Keratinocyte (primary cell): ENCODE data around the gene PLD5. TPM values are rescaled to one million over a fixed set of nuclear protein-coding genes. Genes with fewer than 3 reads are reported as not detected.
A peak's percentile ranks its signal among the peaks of the same experiment; 100 is the strongest.

Experiments
- DNase-seq: peaks from one replicate; pipeline ENCODE4 v3.0.0-alpha.2; 2011; ENCODE audit warnings: low read depth, missing footprints, low spot score
- FAIRE-seq: peaks from 2 replicates; lab custom pipeline; 2011; peaks lifted over from hg19 to GRCh38; lab: Jason Lieb, UNC
- H2AFZ ChIP-seq: 2 replicates; pipeline ENCODE4 v1.6.0; 2012; ENCODE audit warnings: low read length, control low read depth, inconsistent platforms; ENCODE audit not compliant: control insufficient read depth
- H3K27ac ChIP-seq: 2 replicates; pipeline ENCODE4 v1.5.1; 2011; ENCODE audit warnings: low read length; ENCODE audit not compliant: control insufficient read depth, insufficient read depth
- H3K27me3 ChIP-seq: 3 replicates; pipeline ENCODE4 v1.6.0; 2011; ENCODE audit warnings: low read length; ENCODE audit not compliant: control insufficient read depth, insufficient read depth; ENCODE audit errors: extremely low read depth
- H3K36me3 ChIP-seq, 2 experiments: 2 replicates in 1 of 2; 3 replicates in 1 of 2; pipeline ENCODE4 v1.5.1; 2011; ENCODE audit warnings: low read length in 2 of 2, mild to moderate bottlenecking in 1 of 2; ENCODE audit not compliant: control insufficient read depth in 2 of 2, insufficient read depth in 2 of 2; ENCODE audit errors: extremely low read depth in 1 of 2
- H3K4me1 ChIP-seq: 3 replicates; pipeline ENCODE4 v1.5.1; 2011; ENCODE audit warnings: low read length; ENCODE audit not compliant: control insufficient read depth, insufficient read depth; ENCODE audit errors: extremely low read depth
- H3K4me2 ChIP-seq: 3 replicates; pipeline ENCODE4 v1.6.0; 2011; ENCODE audit warnings: low read depth, low read length; ENCODE audit not compliant: control insufficient read depth, insufficient read depth; ENCODE audit errors: extremely low read depth
- H3K4me3 ChIP-seq, 3 experiments: fragments of 200-600 bp in 1 of 3; sonication (generic) in 1 of 3; 2 replicates in 2 of 3; 3 replicates in 1 of 3; pipeline ENCODE4 v1.5.1; 2011 to 2016; ENCODE audit warnings: low read length in 3 of 3, mild to moderate bottlenecking in 3 of 3, control low read depth in 2 of 3, inconsistent platforms in 1 of 3, low read depth in 1 of 3, mixed read lengths in 1 of 3, mixed run types in 1 of 3, moderate library complexity in 1 of 3; ENCODE audit not compliant: control insufficient read depth in 2 of 3, insufficient read depth in 2 of 3; ENCODE audit errors: extremely low read depth in 1 of 3
- H3K79me2 ChIP-seq: 2 replicates; pipeline ENCODE4 v1.6.0; 2012; ENCODE audit warnings: low read length; ENCODE audit not compliant: control insufficient read depth, insufficient read depth
- H3K9ac ChIP-seq: 3 replicates; pipeline ENCODE4 v1.6.0; 2011; ENCODE audit warnings: low read length; ENCODE audit not compliant: control insufficient read depth, insufficient read depth; ENCODE audit errors: extremely low read depth
- H3K9me1 ChIP-seq: 3 replicates; pipeline ENCODE4 v1.6.0; 2011; ENCODE audit warnings: low read length; ENCODE audit not compliant: control insufficient read depth, insufficient read depth; ENCODE audit errors: extremely low read depth
- H3K9me3 ChIP-seq: 2 replicates; pipeline ENCODE4 v1.5.1; 2012; ENCODE audit warnings: low read depth, low read length; ENCODE audit not compliant: control insufficient read depth
- H4K20me1 ChIP-seq: 3 replicates; pipeline ENCODE4 v1.6.0; 2011; ENCODE audit warnings: low read length; ENCODE audit not compliant: control insufficient read depth, insufficient read depth; ENCODE audit errors: extremely low read depth
- EZH2 ChIP-seq: IDR thresholded peaks from one replicate; pipeline ENCODE4 v1.6.1; 2012; ENCODE audit warnings: inconsistent platforms, mild to moderate bottlenecking, low read length, moderate library complexity
- dilution Hi-C: fragments of 300-500 bp; cut with MboI; formaldehyde crosslinking; loops from one replicate; pipeline ENCODE4 v1.7.0; 2020; ENCODE audit warnings: low sequenced_read_pairs; ENCODE audit not compliant: extremely low pct_ligation_motif_present
- polyA plus RNA-seq, 5 experiments: library from polyadenylated mRNA; depleted of rRNA in 3 of 5; stranded (reverse) in 3 of 5; stranded (forward) in 1 of 5; unstranded in 1 of 5; fragments of >200 nt; gene quantifications; 1 replicate in 1 of 5; 2 replicates in 3 of 5; 3 replicates in 1 of 5; pipeline versions ENCODE4 v1.2.1 to v1.2.3, GENCODE V29; 2011 to 2012; ENCODE audit warnings: missing spikeins in 2 of 5, low read depth in 1 of 5, low replicate concordance in 1 of 5
- TF ChIP-seq, protein P1 (sequence below), 3 experiments: IDR thresholded peaks in 1 of 3; conservative IDR thresholded peaks in 1 of 3; optimal IDR thresholded peaks in 1 of 3; 2 replicates in 2 of 3; 3 replicates in 1 of 3; pipeline versions ENCODE3 to v1.5.1; 2011; ENCODE audit warnings: low read length in 3 of 3, mild to moderate bottlenecking in 3 of 3, moderate library complexity in 2 of 3, control low read depth in 1 of 3, inconsistent platforms in 1 of 3; ENCODE audit not compliant: insufficient read depth in 2 of 3; ENCODE audit errors: extremely low read depth in 1 of 3

PLD5 gene
- polyA plus RNA-seq, 1 donor (not counting 4 experiments of a cell fraction or from before 2014, with no cell fraction given), result 7.2 TPM

DNA sequence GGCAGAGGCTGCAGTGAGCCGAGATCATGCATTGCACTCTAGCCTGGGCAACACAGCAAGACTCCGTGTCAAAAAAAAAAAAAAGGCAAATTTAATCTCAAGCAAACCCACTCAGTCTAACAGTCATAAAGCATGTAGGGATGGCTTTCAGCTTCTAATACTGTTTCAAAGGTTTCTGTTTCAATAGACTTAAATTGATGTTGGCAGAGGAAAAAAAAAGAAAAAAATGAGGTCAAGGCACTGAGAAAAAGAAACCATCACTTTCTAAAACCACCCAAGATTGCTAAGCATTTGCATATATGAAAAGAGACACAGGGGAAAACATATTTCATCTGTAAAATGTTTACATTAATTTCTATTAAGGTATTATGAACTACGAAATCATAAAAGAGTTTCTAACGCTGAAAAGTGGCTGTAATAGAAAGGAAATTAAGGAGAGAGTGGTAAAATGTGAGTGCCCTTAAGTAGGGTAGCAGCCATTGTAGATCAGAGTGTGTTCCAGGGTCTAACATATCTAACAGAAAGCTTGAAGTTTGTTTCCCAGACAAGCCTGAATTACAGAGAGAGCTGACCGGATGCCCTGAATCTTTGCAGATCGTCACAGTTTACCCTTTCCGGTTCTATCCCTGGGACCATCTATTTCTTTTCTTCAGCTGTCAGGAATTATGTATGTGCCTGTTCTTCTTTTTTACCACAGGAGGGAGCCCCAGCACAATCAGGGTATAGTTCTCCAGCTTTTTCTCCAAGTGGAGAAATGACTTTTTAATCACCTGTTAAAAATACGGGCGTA lies 70.0 kb downstream of the PLD5 start:
- Histone ChIP-seq H3K9me3 (no peaks in the 10 kb centered on the region), H3K79me2 (no peaks in the 10 kb centered on the region), H3K9ac (no peak overlapping the region), H3K27ac (no peak overlapping the region), H3K4me1 (no peaks in the 10 kb centered on the region), H3K36me3 (peaks cover 3 to 4% of the 10 kb centered on the region in 2 experiments), H3K4me2 (no peak overlapping the region), H3K27me3 (no peaks in the 10 kb centered on the region), H4K20me1 (no peaks in the 10 kb centered on the region), H3K4me3 (no peak overlapping the region), H2AFZ (no peak overlapping the region), H3K9me1 (no peaks in the 10 kb centered on the region)
- dilution Hi-C loops, result no loop called here
- FAIRE-seq (peak; percentile 36), DNase-seq (no peak)
- no peak for TF ChIP-seq EZH2
- TF ChIP-seq, protein P1, sequence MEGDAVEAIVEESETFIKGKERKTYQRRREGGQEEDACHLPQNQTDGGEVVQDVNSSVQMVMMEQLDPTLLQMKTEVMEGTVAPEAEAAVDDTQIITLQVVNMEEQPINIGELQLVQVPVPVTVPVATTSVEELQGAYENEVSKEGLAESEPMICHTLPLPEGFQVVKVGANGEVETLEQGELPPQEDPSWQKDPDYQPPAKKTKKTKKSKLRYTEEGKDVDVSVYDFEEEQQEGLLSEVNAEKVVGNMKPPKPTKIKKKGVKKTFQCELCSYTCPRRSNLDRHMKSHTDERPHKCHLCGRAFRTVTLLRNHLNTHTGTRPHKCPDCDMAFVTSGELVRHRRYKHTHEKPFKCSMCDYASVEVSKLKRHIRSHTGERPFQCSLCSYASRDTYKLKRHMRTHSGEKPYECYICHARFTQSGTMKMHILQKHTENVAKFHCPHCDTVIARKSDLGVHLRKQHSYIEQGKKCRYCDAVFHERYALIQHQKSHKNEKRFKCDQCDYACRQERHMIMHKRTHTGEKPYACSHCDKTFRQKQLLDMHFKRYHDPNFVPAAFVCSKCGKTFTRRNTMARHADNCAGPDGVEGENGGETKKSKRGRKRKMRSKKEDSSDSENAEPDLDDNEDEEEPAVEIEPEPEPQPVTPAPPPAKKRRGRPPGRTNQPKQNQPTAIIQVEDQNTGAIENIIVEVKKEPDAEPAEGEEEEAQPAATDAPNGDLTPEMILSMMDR (optimal IDR thresholded peaks at IDR 0.05 in 1 of 3, IDR thresholded peaks at IDR 0.05 in 1 of 3, conservative IDR thresholded peaks at IDR 0.05 in 1 of 3; ENCODE audit: extremely low read depth in 1 of 3, insufficient read depth in 2 of 3, low read length in 3 of 3), result peak; percentile 22 to 76 (median 64)

DNA sequence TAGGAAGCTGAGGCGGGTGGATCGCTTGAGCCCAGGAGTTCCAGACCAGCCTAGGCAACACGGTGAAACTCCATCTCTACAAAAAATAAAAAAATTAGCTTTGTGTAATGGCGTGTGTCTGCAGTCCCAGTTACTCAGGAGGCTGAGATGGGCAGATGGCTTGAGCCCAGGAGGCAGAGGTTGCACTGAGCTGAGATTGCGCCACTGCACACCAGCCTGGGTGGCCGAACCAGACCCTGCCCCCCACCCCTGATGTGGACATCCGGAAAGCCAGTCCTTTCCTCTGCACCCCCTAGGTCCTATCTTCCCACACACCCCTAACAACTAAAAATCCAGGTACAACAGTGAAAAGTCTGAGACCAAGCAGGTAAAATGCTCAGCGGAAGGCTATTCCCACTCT lies 71.9 kb downstream of the PLD5 start:
- Histone ChIP-seq H3K9me3 (no peaks in the 10 kb centered on the region), H2AFZ (no peak overlapping the region), H3K36me3 (peaks cover 3 to 6% of the 10 kb centered on the region in 2 experiments), H3K4me2 (no peak overlapping the region), H3K4me1 (no peaks in the 10 kb centered on the region), H3K27me3 (no peaks in the 10 kb centered on the region), H3K27ac (no peak overlapping the region), H3K79me2 (no peaks in the 10 kb centered on the region), H3K9ac (no peak overlapping the region), H3K9me1 (no peaks in the 10 kb centered on the region), H3K4me3 (no peak overlapping the region), H4K20me1 (no peaks in the 10 kb centered on the region)
- dilution Hi-C loops, result no loop called here
- DNase-seq (no peak), FAIRE-seq (no peak)
- TF ChIP-seq, protein P1 (optimal IDR thresholded peaks at IDR 0.05 in 1 of 3, IDR thresholded peaks at IDR 0.05 in 1 of 3, conservative IDR thresholded peaks at IDR 0.05 in 1 of 3; ENCODE audit: extremely low read depth in 1 of 3, insufficient read depth in 2 of 3, low read length in 3 of 3), result no peak
- TF ChIP-seq EZH2, result no peak
